NCI-H2029 treated with DMSO at 0.1 percent for 48 hours (cell line): ENCODE data around the gene TCERG1L.

ENCODE experiments used
- DNase-seq: peaks from one replicate; lab custom pipeline; 2025; lab: John Stamatoyannopoulos, UW

Gene TCERG1L

DNA sequence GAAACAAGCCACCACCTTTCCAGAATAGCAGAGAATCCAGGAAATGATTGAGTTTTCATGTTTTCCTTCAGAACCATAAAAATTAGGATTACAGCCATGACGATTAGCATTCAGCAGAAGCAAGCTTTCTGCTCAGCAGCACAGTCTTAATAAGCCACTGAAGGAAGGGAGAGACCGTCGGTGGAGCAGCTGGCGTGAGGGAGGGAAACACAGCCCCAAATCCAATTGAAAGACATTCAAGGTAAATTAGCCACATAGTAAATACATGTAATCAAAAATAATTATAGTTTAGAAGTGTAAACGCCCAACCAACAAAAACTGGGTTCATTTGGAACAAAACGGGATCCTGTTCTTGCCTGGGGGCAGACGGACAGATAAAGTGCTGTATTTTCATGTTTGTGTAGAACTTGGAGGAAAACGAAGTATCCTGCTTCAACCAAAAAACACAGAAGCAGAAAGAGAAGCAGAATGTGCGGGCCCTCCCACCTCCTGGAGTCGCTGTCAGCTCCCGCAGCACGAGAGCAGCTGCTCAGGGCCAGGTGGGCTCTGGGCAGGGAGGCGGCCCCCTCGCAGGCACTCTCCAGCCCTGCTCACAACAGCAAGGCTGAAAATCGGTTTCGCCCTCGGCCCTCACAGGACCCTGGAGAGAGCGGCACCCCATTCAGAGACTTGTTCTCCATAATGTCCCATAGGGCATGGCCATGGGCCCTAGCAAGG is 84.9 kb downstream of the TCERG1L start:
- no peak for DNase-seq

DNA sequence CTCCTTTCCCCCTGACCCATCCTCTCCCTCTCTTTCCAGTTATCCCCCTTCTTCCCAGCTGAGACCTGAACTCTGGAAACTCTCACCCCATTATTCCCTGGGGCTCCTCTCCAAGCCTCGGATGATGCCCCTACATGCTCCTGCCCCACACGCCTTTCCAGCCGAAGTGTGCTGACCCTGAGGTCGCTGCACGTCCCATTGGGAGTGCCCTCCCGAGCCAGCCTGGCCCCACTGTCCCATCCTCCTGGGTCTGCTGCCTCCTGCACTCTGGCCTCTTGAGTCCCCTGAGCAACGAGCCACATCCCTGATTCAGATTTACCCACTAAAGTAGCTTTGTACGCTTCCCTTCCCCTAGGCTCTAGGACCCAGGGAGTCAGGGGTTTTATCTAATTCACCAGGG is 87.4 kb downstream of the TCERG1L start:
- DNase-seq, result no peak

DNA sequence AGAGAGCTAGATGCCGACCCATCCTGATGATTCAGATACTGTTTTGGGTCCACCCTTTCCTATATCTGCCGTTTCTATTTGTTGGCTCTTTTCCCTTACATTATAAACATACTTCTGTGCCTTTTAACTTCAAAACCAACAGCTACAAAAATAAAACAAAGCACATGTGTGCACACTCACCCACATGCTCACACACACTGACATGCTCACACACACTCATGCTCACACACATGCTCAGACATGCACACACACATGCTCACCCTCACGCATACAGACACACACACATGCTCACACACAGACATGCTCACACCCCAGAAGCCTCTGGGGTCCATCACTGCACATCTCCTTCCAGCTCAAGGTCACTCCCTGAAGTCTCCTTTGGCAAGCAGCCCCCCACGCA is 88.1 kb downstream of the TCERG1L start:
- DNase-seq, result no peak

DNA sequence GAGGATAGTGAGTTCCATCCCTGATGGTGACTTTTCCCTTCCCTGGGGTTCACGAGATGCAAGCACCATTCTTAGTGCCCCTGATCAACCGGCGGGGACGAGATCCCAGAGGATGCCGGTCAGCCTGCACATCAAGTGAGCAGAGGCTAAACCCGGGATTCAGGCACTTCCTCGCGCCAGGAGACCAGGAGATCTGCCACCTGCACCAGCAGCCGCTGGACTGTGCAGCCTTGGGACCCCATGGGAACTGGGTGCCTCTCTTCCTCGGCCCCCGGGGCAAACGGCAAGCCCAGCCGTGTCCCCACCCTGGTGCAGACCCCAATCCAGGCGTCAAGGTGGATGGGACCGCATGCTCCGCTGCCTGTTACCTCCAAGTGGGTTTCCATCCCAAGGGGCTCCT is 88.5 kb downstream of the TCERG1L start:
- DNase-seq, result no peak

DNA sequence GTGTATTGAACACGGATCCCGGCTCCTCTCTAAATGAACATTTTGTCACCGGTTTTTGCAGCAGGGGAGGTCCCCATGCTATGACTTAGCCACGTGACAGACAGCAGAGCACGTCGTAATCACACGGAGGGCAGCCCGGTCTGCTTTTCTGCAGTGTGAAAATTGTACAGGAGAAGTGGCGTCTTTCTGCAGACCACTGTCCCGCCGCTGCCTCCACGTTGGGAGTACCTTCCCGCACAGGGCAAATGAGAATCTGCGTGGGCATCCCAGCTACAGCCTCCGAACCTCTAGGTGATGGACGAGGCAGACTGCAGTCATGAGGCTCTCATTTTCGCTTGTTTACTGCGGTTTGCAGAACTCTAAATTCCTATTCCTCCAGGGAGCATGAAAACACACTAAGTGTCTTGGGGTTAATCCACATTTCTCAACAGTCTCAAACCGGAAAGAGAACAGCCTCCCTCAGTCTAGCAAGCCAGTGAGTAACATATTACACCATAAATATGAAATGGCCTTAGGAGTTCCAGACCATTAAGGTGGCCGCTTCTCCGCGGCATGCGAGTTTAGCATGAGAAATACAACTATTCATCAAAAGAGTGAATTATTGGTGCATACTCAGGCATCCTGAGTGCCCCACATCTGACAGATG is 89.8 kb downstream of the TCERG1L start:
- no peak for DNase-seq

DNA sequence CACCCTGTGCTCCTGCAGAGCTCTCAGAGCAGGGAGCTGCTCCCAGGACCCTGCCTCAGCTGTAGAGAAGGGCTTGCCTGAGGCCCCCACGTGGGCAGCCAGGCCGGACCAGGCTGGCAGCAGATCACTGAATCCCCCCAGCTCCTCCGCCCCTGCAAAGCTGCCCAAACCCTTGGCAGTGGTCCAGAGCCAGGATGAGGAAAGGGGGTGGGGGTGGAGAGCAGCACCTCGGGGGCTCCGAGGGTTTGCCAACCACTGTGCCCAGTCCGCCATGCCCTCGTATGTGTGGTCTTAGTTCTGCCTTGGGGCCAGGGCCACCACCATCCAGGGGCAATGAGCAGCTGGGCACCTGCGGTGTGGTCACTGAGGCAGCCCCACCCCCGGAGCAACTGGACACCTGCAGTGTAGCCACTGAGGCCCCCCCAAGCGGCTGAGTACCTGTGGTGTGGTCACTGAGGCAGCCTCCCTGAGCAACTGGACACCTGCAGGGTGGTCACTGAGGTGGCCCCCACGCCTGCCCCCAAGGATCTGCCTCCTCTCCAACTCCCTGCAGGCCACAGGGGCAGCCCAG is 90.8 kb downstream of the TCERG1L start:
- no peak for DNase-seq

DNA sequence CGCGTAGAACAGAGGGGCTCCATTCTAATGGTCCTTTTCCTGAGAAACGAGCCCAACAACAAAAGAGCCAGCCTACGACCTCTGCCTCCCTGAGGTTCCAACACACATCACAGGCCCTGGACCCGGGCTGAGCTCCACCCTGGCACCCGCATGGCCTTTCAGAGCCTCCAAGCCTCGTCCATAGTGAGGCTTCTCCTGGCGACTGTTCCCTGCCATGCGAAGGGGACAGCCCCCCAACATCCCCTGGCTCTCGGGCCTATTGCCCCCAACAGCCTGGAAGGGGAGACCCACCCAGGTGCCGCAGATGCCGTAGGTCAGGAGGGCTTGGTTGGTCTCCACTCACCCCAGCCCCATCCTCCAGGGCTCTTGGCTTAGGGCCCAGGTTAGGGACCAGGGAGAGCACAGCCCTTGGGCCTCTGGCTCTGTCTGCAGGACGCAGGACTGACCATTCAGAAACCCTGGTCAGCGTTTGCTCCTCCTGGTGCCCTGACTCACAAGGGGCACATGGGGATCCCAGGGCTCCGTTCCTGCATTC is 91.5 kb downstream of the TCERG1L start:
- DNase-seq, result no peak

DNA sequence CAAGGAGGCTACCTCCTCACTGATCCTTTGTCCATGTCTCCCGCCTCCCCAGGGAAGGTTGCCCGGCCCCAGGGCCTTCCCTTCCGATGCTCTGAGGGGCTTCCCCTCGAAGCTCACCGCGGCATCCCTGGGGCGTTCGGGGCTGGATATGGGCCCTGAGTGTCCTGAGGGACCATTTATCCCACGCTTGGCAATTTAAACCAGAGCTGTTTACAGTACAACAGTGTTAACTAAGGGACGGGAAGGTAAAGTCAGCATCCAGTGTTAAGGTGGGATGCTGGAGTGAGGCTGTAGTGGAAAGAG is 92.0 kb downstream of the TCERG1L start:
- DNase-seq, result no peak

DNA sequence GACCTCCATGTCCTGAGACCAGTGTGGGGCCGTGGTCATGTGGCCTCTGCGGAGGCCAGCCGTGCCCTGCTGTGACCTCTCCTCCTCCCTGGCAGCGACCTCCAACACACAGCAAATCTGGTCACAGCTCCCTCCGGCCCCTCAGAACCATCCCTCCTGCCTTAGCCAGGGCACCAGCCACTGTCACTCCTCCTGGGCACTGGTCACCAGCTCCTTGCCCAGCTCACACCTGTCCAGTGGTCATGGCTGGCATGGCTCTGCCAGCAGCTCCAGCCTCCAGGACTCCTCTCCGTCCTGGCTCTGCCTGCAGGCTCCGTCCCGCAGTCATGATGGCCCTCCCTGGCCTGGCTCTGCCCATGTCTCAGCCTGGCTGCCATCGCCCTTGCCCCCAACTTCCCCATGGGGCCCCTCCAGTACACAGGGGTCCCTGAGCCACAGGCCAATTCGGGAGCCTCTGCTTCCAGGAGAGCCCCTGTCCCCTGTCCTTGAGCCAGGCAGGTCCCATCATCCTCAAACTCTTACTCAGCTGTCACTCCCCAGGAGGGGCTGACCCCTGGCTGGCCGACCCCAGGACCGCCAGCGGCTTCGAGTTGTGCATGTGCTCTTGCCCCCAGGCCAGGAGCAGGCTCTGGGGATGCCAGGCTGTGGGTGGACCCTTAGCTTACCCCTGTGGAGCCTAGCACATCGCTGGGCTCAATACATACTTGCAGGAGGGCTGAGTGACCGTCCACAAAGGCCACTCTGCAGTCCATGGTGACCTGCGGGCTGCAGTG is 92.5 kb downstream of the TCERG1L start:
- no peak for DNase-seq

DNA sequence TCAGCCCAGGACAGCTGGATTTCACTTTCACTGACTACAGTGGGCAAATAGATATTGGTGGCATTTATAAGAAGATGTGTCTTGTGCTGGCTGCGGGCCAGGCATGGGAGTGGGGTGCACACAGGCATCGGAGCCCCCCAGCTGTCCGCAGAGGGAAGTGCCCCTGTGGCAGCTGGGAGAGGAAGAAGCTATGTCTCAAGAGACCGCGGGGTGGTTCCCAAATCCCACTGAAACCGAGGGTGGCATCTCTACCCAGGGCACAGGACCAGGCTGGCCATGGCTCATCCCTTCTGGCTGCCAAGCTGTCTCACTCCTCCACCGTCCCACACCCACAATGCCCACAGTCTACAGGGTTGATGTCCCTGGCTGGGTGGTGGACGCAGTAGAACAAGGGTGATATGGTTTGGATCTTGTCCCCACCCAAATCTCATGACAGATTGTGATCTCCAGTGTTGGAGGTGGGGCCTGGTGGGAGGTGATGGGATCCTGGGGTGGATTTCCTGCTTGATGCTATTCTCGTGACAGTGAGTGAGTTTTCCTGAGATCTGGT is 94.8 kb downstream of the TCERG1L start:
- DNase-seq, result no peak

DNA sequence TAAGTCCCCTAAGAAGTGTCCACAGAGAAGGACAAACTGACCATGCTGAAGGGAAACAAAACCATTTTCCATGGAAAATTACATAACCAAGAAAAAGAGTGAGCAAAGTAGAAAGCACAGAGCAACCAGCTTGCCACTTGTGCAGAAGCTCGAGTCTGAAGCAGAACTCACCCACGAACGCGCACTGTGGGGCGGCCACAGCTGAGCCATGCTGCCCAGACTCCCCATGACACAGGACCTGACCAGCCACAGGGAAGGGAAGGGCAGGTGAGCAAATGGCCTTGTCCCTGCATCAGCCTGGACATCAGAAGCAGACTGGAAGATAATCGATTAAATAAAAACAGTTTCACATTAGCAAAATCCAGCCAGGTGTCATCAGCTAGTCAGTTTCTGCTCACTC is 95.7 kb downstream of the TCERG1L start:
- DNase-seq, result no peak

DNA sequence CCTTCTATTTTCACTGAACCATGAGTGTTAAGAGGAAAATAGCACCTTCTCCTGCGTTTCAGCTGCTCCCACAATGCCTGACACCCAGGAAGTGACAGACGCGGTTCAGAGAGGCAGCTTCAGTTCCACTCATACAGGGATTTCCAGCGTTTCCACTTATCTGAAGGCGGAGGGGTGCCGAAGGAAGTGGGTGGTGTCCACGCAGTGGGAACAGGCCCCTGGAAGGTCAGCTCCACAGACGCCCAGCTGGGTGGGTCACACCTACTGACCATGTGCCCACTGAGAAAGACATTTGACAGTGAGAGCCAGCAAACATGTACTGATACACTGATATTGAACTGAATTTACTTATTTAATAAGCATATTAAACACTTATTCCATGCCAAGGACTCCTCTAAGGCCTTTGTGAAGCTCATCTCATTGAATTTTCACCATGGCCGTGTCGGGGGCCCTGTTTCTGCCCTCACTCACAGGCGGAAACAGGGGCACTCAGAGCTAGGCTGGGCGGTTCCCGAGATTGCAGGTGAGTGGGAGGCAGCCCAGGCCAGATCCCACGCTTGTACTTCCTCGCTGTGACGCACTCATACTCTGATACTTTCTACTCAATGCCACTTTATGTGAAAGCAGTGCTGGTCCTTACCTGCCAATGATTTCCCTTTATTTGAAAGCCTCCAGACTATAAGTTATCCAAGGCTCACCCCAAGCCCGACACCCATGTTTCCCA is 96.8 kb downstream of the TCERG1L start:
- no peak for DNase-seq

DNA sequence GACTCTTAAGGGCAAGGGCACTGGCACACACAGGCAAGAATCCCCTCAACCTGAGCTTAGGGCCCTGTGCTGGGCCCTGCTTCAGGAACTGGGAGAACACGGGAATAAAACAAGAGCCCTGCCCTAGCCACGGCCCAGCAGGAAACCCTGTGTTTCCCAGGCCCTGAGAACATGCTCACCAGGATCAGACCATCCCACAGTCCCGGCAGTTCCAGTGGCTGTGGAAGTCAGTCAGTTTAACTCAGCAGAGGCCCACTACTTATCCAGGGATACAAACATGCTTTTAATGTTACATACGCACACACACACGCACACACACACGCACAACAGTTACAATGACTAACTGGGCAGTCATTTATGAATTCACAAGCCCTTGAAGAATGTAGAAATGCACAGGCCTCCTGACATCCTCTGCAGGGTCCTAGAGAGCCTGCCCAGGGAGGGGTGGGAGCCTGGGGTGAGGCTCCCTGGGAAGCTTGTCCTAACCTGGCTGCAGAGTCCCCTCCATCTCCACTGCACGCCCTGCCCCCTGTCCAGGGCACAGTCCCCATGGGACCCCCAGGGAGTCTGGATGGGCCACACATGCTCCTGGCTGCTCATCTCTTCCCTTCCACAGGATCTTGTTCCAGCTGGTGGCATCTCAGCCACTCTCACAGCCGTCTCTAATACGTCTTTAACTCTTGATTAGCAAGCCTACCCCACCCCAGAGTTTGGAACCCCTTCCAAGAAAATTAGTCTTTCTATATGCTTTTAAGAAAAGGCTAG is 97.6 kb downstream of the TCERG1L start:
- DNase-seq, result no peak

DNA sequence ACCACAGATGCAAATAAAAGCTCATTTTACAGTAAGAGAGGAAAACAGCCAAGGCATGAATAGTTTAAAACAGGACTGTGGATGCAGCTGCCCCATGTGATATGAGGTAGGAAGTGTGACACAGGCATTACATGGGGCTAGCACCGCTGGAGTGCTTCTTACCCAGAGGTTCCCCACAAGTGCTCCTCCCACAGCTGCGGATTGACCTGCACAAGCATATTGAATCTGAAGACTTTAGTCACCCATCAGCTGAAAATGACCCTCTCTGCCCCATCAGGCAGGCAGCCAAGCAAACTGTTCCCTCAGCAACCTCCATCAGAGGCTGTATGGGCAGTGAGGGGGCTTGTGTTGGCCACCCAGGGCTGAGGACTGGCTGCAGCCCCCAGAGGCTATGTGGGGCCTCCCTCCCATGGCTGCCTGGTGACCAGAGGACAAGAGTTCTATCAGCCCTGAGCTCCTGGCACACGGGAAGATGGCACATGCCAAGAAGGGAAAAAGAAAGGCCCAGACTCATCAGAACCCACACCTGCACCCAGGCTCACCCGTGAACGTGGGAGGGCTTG is 98.7 kb downstream of the TCERG1L start:
- DNase-seq, result no peak

DNA sequence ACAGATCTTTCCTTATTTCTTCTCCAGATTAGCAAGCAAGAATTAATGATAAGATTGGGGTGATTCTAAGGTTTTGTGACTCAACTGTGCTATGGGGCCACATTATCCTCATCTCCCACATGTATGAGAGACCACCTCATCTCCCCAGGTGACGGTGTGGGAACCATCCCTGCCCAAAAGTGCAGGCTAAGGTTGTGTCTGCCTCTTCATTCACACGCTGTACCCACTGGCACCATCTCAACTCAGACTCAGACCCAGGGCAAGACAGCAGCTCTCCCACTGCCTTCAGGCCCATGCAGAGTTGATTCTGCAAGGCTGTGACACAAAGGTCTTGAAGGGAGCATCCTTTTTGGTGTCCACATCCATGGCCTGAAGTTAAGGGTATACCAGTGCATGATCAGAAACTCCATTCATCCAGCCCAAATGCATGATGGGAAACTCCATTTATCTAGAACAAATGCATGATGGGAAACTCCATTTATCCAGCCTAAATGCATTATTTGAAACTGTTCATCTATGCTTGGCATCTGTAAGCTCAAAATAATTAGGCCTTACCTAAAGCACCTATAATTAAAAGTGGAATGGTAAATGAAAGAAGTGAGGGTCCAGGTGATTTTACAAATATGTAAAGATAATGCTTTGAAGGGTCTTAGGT is 99.4 kb downstream of the TCERG1L start:
- DNase-seq, result no peak

DNA sequence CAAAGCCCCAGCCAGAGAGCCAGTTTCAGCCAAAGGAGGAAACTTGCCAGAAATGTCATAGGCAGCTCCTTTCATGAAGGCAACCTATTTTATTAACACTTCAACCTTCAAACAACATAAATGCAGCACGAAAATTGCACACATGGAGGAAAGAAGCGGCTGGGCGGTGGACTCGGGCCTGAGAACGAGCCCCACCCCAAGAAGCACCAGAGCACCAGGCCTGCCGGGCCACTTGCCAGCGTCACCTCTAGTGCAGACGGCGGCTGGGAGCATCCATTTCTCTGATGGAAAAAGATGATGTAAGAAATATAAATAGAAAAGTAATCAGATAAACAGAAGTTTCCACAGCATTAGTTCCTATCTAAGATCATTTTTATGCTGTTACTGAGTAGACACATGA is 100.0 kb downstream of the TCERG1L start:
- DNase-seq, result no peak

DNA sequence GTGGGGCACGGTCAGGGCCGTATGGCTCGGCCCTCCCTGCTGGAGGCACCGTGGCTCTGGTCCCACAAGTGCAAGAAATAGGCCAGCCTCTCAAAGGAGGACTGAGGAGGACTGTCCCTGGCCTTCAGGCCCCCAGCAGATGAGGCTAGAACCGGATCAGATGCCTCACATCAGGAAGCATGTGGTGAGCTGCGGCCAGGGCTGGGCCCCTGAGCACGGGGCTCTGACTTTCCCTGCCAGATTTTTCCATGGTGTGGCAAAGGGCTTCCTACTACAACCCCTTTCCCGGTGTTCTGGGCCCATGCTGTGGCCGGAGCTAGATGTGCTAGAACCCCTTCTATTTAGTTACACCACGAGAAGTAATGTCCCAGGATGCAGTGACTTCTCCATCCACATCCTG is 100.4 kb downstream of the TCERG1L start:
- no peak for DNase-seq

DNA sequence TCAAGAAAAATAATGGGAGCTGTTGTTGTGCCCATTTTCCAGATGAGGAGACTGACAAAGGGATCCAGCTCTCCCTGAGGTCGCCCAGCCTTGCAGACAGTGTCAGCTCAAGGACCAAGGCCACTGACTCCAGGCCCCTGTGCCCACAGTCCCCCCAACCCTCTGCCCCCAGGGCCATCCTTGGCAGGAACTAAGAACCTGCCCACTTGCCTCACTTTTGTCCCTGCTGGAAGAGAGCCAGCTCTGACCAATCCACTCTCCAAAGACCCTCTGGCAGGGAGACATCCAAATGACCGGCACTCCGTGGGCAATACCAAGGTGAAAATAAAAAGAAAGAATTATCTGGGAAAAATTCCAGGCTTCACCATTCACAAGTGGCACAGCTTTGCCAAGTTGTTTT is 101.3 kb downstream of the TCERG1L start:
- DNase-seq, result no peak

DNA sequence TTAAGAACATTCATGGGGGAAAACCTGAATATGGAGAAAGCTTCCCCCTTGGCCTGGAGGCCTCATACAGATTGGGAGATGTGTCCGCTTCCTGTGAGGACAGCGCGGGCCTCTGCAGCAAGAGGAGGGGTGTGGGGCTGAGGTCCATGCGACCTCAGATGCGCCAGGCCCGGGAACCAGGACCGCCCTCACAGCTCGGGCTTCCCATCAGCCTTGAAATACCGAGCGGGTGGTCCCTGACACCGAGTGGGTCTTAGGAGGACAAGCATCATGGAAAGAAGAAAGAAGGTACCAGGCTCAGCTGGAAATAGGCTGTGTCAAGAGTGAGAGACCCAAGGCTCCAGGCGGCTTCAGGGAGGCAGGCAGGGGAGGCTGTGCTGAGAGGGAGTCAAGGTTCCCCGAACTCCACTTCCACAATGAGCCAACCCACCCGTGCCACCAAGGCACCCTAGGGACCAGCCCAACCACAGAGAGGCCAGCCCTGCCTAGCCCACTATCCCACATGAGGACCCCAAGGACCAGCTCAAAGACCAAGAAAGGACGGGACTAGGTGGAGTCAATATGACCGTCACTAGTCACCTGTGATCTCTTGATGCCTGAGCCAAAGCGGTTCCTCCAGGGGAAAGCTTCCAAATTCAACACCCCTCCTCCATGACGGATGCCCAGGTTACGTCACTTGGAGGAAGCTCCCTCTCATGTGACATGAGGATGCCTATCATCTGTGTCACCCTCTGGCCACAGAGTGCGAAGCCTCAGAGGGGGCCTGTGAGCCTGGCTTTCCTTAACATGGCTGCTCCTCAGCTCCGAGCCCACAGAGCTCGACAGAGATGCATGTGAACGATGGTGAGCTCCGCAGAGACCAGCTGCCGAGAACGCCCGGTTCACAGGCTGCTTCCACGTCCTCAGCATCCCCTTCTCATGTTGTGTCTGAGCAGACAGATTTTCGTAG is 103.7 kb downstream of the TCERG1L start:
- no peak for DNase-seq
